Tibial nerve (tissue), 4 donors: Measurements from ENCODE around the gene NECAP2. TPM values are rescaled to one million over a fixed set of nuclear protein-coding genes. Genes with fewer than 3 reads are reported as not detected.

Source experiments
- DNase-seq, 2 donors: peaks; one replicate each; pipeline ENCODE4 v3.0.0-alpha.2; 2019; ENCODE audit warnings: low spot score in 2 of 2
- H3K27ac ChIP-seq, 4 donors: fragments of 200-600 bp; sonication (generic) in 3 of 4; one replicate each; pipeline ENCODE4 v1.5.1; 2017 to 2019; ENCODE audit warnings: mild to moderate bottlenecking in 1 of 4
- H3K27me3 ChIP-seq, 2 donors: fragments of 200-600 bp; sonication (generic) in 1 of 2; one replicate each; pipeline versions ENCODE4 v1.5.1 to v1.6.0; 2017 to 2019
- H3K36me3 ChIP-seq, 3 donors: fragments of 200-600 bp; sonication (generic); one replicate each; pipeline ENCODE4 v1.5.1; 2018 to 2019
- H3K4me1 ChIP-seq, 4 donors: fragments of 200-600 bp; sonication (generic) in 3 of 4; one replicate each; pipeline ENCODE4 v1.5.1; 2017 to 2019
- H3K4me3 ChIP-seq, 4 donors: fragments of 200-600 bp; sonication (generic) in 3 of 4; one replicate each; pipeline ENCODE4 v1.5.1; 2017 to 2019; ENCODE audit warnings: mild to moderate bottlenecking in 1 of 4, moderate library complexity in 1 of 4
- H3K9me3 ChIP-seq, 4 donors: fragments of 200-600 bp; sonication (generic) in 3 of 4; one replicate each; pipeline ENCODE4 v1.5.1; 2017 to 2019
- EP300 ChIP-seq, 2 donors: sonication (generic); formaldehyde crosslinking; IDR thresholded peaks; one replicate each; pipeline ENCODE4 v1.6.1; 2017; ENCODE audit warnings: antibody characterized with exemption in 2 of 2, mild to moderate bottlenecking in 1 of 2
- POLR2A ChIP-seq, 2 donors: fragments of 450-650 bp; IDR thresholded peaks; one replicate each; pipeline ENCODE4 v1.6.1; 2017; ENCODE audit warnings: antibody characterized with exemption in 2 of 2, mild to moderate bottlenecking in 2 of 2, moderate library complexity in 2 of 2
- WGBS, 2 donors: methylation state at CpG; one replicate each; pipeline ENCODE4 v1.1.5; 2018; 5-methylcytosine and 5-hydroxymethylcytosine counted together
- total RNA-seq, 4 donors: library from RNA; depleted of rRNA; stranded (reverse); fragments of >200 nt; gene quantifications; one replicate each; pipeline ENCODE4 v1.1.0, GENCODE V29; 2016
- TF ChIP-seq, protein P1 (sequence below), 5 experiments: fragments of 200-600 bp in 3 of 5; fragments of 450-650 bp in 2 of 5; sonication (generic) in 3 of 5; IDR thresholded peaks; one replicate each; pipeline ENCODE4 v1.5.1; 2016 to 2019; ENCODE audit warnings: antibody characterized with exemption in 5 of 5, mild to moderate bottlenecking in 3 of 5, moderate library complexity in 2 of 5

Gene NECAP2
- total RNA-seq, 4 donors from 2014 or later, result 49.4 to 57.9 (median 54.1) TPM

DNA sequence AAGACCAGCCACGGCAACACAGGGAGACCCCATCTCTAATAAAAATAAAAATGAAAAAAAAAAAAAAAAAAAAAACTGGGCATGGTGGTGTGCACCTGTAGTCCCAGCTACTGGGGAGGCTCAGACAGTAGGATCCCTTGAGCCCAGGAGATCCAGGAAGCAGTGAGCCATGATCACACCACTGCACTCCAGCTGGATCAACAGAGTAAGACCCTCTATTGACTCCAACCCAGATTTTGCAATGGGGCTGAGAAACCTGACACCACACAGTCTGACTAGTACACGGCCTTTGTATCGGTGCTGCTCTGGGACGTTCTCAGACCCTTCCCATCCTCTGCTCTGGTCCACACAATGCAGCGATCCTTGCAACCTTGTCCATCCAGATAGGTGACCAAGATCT is 35.1 kb upstream of the NECAP2 start:
- Histone ChIP-seq H3K4me3 (no peak overlapping the region), H3K36me3 (peaks cover 0 to 7% (median 0%) of the 10 kb centered on the region in 3 donors), H3K27me3 (no peaks in the 10 kb centered on the region), H3K4me1 (no peaks in the 10 kb centered on the region), H3K27ac (no peak overlapping the region), H3K9me3 (no peaks in the 10 kb centered on the region)
- DNase-seq, result no peak
- WGBS, 2 donors, result 62 to 65% methylated on average over 5 of the region's 5 CpGs
- TF ChIP-seq, protein P1, sequence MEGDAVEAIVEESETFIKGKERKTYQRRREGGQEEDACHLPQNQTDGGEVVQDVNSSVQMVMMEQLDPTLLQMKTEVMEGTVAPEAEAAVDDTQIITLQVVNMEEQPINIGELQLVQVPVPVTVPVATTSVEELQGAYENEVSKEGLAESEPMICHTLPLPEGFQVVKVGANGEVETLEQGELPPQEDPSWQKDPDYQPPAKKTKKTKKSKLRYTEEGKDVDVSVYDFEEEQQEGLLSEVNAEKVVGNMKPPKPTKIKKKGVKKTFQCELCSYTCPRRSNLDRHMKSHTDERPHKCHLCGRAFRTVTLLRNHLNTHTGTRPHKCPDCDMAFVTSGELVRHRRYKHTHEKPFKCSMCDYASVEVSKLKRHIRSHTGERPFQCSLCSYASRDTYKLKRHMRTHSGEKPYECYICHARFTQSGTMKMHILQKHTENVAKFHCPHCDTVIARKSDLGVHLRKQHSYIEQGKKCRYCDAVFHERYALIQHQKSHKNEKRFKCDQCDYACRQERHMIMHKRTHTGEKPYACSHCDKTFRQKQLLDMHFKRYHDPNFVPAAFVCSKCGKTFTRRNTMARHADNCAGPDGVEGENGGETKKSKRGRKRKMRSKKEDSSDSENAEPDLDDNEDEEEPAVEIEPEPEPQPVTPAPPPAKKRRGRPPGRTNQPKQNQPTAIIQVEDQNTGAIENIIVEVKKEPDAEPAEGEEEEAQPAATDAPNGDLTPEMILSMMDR (IDR thresholded peaks at IDR 0.05), result no peak
- TF ChIP-seq POLR2A (IDR thresholded peaks at IDR 0.05), result no peak
- no peak for TF ChIP-seq EP300 (IDR thresholded peaks at IDR 0.05)

DNA sequence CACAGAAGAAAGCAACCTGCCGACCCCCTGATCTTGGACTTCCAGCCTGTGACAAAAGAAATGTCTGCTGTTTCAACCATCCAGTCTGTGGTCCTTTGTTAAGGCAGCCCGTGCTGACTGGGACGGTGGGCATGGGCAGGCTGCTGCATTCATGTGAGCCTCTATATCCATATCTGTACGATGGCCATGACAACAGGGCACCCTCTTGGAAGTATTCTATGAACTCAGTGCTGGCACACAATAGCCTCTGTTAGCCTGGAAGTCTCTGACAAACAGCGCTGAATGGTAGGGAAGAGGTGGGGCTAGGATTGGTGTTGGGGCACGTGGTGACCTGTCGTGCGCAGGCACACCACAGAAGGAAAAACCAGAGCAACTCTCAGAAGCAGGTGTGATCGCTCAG is 33.7 kb upstream of the NECAP2 start:
- no peaks in the 10 kb centered on the region for H3K36me3 ChIP-seq
- no peaks in the 10 kb centered on the region for H3K4me1 ChIP-seq
- H3K27me3 ChIP-seq, result no peaks in the 10 kb centered on the region
- H3K9me3 ChIP-seq, result no peaks in the 10 kb centered on the region
- TF ChIP-seq EP300 (IDR thresholded peaks at IDR 0.05), result no peak
- TF ChIP-seq, protein P1 (IDR thresholded peaks at IDR 0.05), result no peak
- TF ChIP-seq POLR2A (IDR thresholded peaks at IDR 0.05), result no peak
- DNase-seq, result no peak
- 70 to 79% methylated on average over 9 of the region's 9 CpGs for WGBS, 2 donors
- no peak overlapping the region for H3K4me3 ChIP-seq
- no peak overlapping the region for H3K27ac ChIP-seq

DNA sequence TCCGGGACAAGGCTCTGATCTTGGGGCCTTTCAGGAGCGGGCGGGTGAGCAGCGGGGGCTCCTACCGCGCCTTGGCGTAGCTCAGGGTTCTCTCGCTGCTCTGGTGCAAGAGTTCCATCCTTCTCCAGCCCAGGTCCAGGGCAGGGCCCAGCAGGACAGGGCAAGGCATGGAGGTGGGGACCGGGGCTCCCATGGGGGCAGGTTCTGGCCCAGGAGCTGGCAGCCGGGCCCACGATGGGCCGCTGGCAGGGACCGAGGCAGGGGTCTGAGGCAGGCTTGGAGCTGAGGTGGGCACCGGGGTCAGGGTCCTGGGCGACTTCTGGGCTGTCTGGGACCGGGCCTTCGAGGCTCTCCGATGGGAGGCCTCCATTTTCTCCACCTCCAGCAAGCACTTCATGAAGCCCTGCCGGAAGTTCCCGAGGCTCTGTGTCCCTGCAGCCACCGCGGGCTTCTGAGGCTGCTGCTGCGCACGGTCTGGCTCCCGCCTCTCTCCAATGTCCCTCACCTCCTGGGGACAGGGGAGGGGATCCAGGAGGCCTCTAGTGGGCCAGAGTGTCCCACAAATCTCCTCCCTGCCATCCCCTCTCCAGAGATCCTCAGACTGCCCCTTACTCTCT is 30.9 kb upstream of the NECAP2 start:
- Histone ChIP-seq H3K4me1 (no peaks in the 10 kb centered on the region), H3K36me3 (no peaks in the 10 kb centered on the region), H3K9me3 (no peaks in the 10 kb centered on the region), H3K4me3 (no peak overlapping the region), H3K27ac (no peak overlapping the region), H3K27me3 (no peaks in the 10 kb centered on the region)
- 81 to 84% methylated on average over 22 to 23 of the region's 25 CpGs for WGBS, 2 donors
- DNase-seq, result no peak
- TF ChIP-seq POLR2A (IDR thresholded peaks at IDR 0.05) (no peak), EP300 (IDR thresholded peaks at IDR 0.05) (no peak)
- TF ChIP-seq, protein P1 (IDR thresholded peaks at IDR 0.05), result no peak

DNA sequence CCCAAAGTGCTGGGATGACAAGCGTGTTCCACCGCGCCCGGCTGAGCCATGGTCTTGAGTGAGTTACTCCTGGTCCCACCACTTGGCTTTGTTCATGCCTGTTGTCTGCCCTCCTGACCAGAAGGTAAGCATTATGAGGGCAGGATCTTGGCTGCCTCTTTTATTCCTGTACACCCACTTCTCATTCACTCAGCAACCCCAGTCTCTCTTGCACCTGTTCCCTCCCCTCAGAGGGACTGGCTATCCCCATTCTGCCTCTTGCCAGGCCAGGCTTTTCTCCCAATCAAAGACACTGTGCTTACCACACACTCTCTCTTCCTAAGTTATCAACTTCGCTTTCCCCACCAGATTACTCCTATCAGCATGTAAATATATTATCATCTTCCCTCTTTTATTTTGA is 29.7 kb upstream of the NECAP2 start:
- Histone ChIP-seq H3K9me3 (no peaks in the 10 kb centered on the region), H3K4me3 (no peak overlapping the region), H3K27ac (no peak overlapping the region), H3K4me1 (no peaks in the 10 kb centered on the region), H3K36me3 (no peaks in the 10 kb centered on the region), H3K27me3 (no peaks in the 10 kb centered on the region)
- DNase-seq, result no peak
- TF ChIP-seq, protein P1 (IDR thresholded peaks at IDR 0.05), result no peak
- TF ChIP-seq EP300 (IDR thresholded peaks at IDR 0.05) (no peak), POLR2A (IDR thresholded peaks at IDR 0.05) (no peak)
- 93 to 95% methylated on average over 5 of the region's 5 CpGs for WGBS, 2 donors

DNA sequence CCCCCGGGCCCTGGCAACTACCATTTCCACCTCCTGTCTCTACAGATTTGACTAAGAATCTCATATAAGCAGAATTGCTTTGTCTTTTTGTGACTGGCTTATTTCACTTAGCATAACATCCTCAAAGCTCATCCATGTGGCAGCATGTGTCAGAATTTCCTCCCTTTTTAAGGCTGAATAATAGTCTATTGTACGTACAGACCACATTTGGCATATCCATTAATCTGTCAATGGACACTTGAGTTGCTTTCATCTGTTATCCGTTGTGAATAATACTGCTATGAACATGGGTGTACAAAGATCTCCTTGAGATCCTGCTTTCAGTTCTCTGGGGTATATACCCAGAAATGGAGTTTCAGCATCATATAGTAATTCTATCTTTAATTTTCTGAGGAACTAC is 27.3 kb upstream of the NECAP2 start:
- H3K27me3 ChIP-seq, result no peaks in the 10 kb centered on the region
- H3K9me3 ChIP-seq, result no peaks in the 10 kb centered on the region
- 61 to 72% methylated on average over 3 of the region's 3 CpGs for WGBS, 2 donors
- TF ChIP-seq, protein P1 (IDR thresholded peaks at IDR 0.05), result no peak
- no peak for TF ChIP-seq POLR2A (IDR thresholded peaks at IDR 0.05)
- no peak overlapping the region for H3K4me3 ChIP-seq
- H3K4me1 ChIP-seq, result no peaks in the 10 kb centered on the region
- no peak overlapping the region for H3K27ac ChIP-seq
- no peaks in the 10 kb centered on the region for H3K36me3 ChIP-seq
- no peak for DNase-seq
